Smooth muscle cell (in vitro differentiated cells): ENCODE data around the gene RLIM. TPM values are rescaled to one million over a fixed set of nuclear protein-coding genes. Genes with fewer than 3 reads are reported as not detected.
A peak's percentile ranks its signal among the peaks of the same experiment; 100 is the strongest.

Experiments
- DNase-seq: peaks from one replicate; lab custom pipeline; 2025; ENCODE audit not compliant: unreplicated experiment; lab: John Stamatoyannopoulos, UW
- H2AFZ ChIP-seq: fragments of 200-600 bp; sonication (generic); 2 replicates; pipeline ENCODE4 v1.6.0; 2016; ENCODE audit warnings: antibody characterized with exemption, low read depth, mild to moderate bottlenecking
- H3F3A ChIP-seq: fragments of 200-600 bp; sonication (generic); 2 replicates; pipeline ENCODE4 v1.6.0; 2017; ENCODE audit warnings: antibody characterized with exemption, low read depth
- H3K27ac ChIP-seq: fragments of 200-600 bp; sonication (generic); 2 replicates; pipeline ENCODE4 v1.5.1; 2016; ENCODE audit warnings: low read depth, mild to moderate bottlenecking
- H3K27me3 ChIP-seq: fragments of 200-600 bp; sonication (generic); 2 replicates; pipeline ENCODE4 v1.6.1; 2016; ENCODE audit warnings: low read depth, mild to moderate bottlenecking
- H3K36me3 ChIP-seq: fragments of 200-600 bp; sonication (generic); 2 replicates; pipeline ENCODE4 v1.5.1; 2016; ENCODE audit warnings: low read depth
- H3K4me1 ChIP-seq: fragments of 200-600 bp; sonication (generic); 2 replicates; pipeline ENCODE4 v1.5.1; 2016; ENCODE audit warnings: low read depth
- H3K4me2 ChIP-seq: fragments of 200-600 bp; sonication (generic); 2 replicates; pipeline ENCODE4 v1.6.0; 2016; ENCODE audit warnings: mild to moderate bottlenecking
- H3K4me3 ChIP-seq: fragments of 200-600 bp; sonication (generic); 2 replicates; pipeline ENCODE4 v1.5.1; 2016; ENCODE audit warnings: mild to moderate bottlenecking
- H3K79me2 ChIP-seq: fragments of 200-600 bp; sonication (generic); 2 replicates; pipeline ENCODE4 v1.6.0; 2016; ENCODE audit warnings: low read depth, mild to moderate bottlenecking
- H3K9ac ChIP-seq: fragments of 200-600 bp; sonication (generic); 2 replicates; pipeline ENCODE4 v1.6.0; 2016; ENCODE audit warnings: low read depth
- H3K9me3 ChIP-seq: fragments of 200-600 bp; sonication (generic); replicated peaks from 2 replicates; pipeline ENCODE4 v1.5.1; 2016; ENCODE audit warnings: low read depth
- H4K20me1 ChIP-seq: fragments of 200-600 bp; sonication (generic); 2 replicates; pipeline ENCODE4 v1.6.0; 2016; ENCODE audit warnings: low read depth
- WGBS: methylation state at CpG from one replicate; pipeline ENCODE4 v1.1.7; 2016; ENCODE audit warnings: low lambda C conversion rate; 5-methylcytosine and 5-hydroxymethylcytosine counted together
- polyA plus RNA-seq: library from polyadenylated mRNA; unstranded; fragments of >200 nt; fragmentation: Nextera tagmentation; extraction: Ambion mirVana; gene quantifications from 2 replicates; pipeline ENCODE4 v1.2.1, GENCODE V29; 2016
- total RNA-seq: library from RNA; depleted of rRNA; stranded (reverse); fragments of >200 nt; gene quantifications from 2 replicates; pipeline ENCODE4 v1.2.3, GENCODE V29; 2014
- TF ChIP-seq, protein P1 (sequence below): fragments of 200-600 bp; sonication (generic); IDR thresholded peaks from 2 replicates; pipeline ENCODE4 v1.5.1; 2017; ENCODE audit warnings: borderline replicate concordance, mild to moderate bottlenecking, antibody characterized with exemption; ENCODE audit not compliant: insufficient read depth, poor library complexity, severe bottlenecking

Gene RLIM
- total and polyA plus RNA-seq, 2 experiments from 2014 or later = 9.9 to 50.7 TPM

GRCh38 chrX:74536832-74537371, 77.5 kb downstream of the RLIM start:
- H3K36me3 ChIP-seq = no peaks in the 10 kb centered on the region
- no peaks in the 10 kb centered on the region for H3F3A ChIP-seq
- H3K4me1 ChIP-seq = peaks cover 3% of the 10 kb centered on the region
- H2AFZ ChIP-seq = no peak overlapping the region
- no peaks in the 10 kb centered on the region for H3K27me3 ChIP-seq
- H3K4me2 ChIP-seq = peak overlapping the region; percentile 84
- no peak for DNase-seq
- H3K4me3 ChIP-seq = peak overlapping the region; percentile 51
- no peaks in the 10 kb centered on the region for H3K79me2 ChIP-seq
- H3K27ac ChIP-seq = peak overlapping the region; percentile 78
- no peaks in the 10 kb centered on the region for H4K20me1 ChIP-seq
- H3K9ac ChIP-seq = peak overlapping the region; percentile 28
- TF ChIP-seq, protein P1, sequence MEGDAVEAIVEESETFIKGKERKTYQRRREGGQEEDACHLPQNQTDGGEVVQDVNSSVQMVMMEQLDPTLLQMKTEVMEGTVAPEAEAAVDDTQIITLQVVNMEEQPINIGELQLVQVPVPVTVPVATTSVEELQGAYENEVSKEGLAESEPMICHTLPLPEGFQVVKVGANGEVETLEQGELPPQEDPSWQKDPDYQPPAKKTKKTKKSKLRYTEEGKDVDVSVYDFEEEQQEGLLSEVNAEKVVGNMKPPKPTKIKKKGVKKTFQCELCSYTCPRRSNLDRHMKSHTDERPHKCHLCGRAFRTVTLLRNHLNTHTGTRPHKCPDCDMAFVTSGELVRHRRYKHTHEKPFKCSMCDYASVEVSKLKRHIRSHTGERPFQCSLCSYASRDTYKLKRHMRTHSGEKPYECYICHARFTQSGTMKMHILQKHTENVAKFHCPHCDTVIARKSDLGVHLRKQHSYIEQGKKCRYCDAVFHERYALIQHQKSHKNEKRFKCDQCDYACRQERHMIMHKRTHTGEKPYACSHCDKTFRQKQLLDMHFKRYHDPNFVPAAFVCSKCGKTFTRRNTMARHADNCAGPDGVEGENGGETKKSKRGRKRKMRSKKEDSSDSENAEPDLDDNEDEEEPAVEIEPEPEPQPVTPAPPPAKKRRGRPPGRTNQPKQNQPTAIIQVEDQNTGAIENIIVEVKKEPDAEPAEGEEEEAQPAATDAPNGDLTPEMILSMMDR = no peak
- WGBS = 45% methylated on average over 22 of the region's 26 CpGs
- H3K9me3 ChIP-seq = no peaks in the 10 kb centered on the region

DNA sequence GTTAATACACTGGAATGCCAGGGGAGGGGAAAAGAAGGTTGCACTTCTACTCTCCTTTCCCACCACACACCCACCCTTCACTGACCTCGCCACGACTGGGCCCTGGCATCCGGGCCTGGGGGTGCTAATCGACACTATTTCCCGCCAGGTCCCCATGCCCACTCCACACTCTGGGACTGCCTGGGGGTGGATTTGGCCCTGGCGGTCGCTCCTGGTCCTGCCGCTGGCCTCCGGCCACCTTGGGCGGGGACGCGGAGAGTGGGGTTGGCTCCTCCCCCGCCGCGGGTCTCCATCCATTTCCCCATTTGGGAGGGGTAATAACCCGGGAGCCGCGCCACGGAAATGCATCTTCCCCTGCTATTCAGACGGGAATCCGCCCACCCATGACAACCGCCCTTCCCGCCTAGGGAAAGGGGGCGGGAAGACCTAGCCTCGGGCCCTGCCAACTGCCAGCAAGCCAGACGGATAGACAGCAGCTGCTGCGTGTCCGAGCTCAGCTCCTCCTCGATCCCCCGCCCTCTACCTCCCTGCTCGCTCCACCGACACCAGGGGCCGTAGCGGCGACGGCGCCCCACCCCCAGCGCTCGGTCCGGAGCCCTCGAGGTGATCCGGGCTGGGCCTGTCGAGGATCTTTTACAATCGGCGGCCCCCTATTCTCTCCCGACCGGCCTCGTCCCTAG, 78.1 kb downstream of the RLIM start:
- H3K27me3 ChIP-seq = no peaks in the 10 kb centered on the region
- no peaks in the 10 kb centered on the region for H3K36me3 ChIP-seq
- peaks cover 3% of the 10 kb centered on the region for H3K4me1 ChIP-seq
- peak; percentile 58 for DNase-seq
- H4K20me1 ChIP-seq = no peaks in the 10 kb centered on the region
- peak overlapping the region; percentile 51 for H3K4me3 ChIP-seq
- H3K9me3 ChIP-seq = no peaks in the 10 kb centered on the region
- TF ChIP-seq, protein P1 = peak; percentile 34
- H3K9ac ChIP-seq = peak overlapping the region; percentile 28
- 35% methylated on average over 45 of the region's 48 CpGs for WGBS
- H2AFZ ChIP-seq = peak overlapping the region; percentile 49
- no peaks in the 10 kb centered on the region for H3K79me2 ChIP-seq
- H3F3A ChIP-seq = no peaks in the 10 kb centered on the region
- peak overlapping the region; percentile 78 for H3K27ac ChIP-seq
- H3K4me2 ChIP-seq = peak overlapping the region; percentile 84

GRCh38 chrX:74535408-74536151, 78.8 kb downstream of the RLIM start:
- Histone ChIP-seq H3K4me3 (peak overlapping the region; percentile 51), H3K9ac (no peak overlapping the region), H3K79me2 (no peaks in the 10 kb centered on the region), H3K4me2 (peak overlapping the region; percentile 84), H3K36me3 (no peaks in the 10 kb centered on the region), H3K27ac (peak overlapping the region; percentile 78), H3K27me3 (no peaks in the 10 kb centered on the region), H3F3A (no peaks in the 10 kb centered on the region), H3K9me3 (no peaks in the 10 kb centered on the region), H2AFZ (peak overlapping the region; percentile 49), H3K4me1 (peaks cover 3% of the 10 kb centered on the region), H4K20me1 (no peaks in the 10 kb centered on the region)
- TF ChIP-seq, protein P1 = no peak
- 56% methylated on average over 36 of the region's 37 CpGs for WGBS
- DNase-seq = peak; percentile 23

Other genes with a start within 250 kb of the RLIM start
- 14.3 and 17.8 TPM in 2 replicates for gene SLC16A2, start 193.1 kb downstream of the RLIM start, total RNA-seq
- 13.4 TPM in 2 replicates for gene SLC16A2, start 193.1 kb downstream of the RLIM start, polyA plus RNA-seq